Measurements from ENCODE around the gene TMEM220.

Gene TMEM220

DNA sequence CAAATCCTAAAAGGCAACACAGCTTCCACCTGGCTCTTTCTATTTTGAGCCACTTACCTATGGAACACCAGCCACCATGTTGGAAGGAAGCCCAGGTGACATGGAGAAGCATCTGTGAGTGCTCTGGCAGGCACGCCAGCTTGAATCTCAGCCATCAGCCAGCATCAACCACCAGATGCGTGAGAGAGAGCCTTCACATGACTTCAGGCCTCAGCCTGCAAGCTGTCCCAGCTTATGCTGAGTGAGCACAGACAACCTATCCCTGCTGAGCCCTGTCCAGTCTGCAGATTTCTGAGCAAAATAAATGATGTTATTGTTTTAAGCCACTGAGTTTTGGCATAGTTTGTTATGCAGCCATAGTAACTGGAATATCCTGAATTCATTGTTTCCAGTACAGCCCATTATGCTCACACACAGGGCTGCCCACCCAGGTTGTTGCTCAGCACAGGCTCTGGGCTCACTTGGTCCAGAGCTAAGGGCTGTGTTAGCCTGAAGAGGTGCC, 39.0 kb upstream of the TMEM220 start:
- ChIA-PET CTCF (interaction anchor here (1.1 kb wide), 1 partner anchor 21 kb away, joined by 3 read pairs; no protein-coding TSS in a partner anchor), POLR2A (no interaction called here)
- TF ChIP-seq, protein P1, sequence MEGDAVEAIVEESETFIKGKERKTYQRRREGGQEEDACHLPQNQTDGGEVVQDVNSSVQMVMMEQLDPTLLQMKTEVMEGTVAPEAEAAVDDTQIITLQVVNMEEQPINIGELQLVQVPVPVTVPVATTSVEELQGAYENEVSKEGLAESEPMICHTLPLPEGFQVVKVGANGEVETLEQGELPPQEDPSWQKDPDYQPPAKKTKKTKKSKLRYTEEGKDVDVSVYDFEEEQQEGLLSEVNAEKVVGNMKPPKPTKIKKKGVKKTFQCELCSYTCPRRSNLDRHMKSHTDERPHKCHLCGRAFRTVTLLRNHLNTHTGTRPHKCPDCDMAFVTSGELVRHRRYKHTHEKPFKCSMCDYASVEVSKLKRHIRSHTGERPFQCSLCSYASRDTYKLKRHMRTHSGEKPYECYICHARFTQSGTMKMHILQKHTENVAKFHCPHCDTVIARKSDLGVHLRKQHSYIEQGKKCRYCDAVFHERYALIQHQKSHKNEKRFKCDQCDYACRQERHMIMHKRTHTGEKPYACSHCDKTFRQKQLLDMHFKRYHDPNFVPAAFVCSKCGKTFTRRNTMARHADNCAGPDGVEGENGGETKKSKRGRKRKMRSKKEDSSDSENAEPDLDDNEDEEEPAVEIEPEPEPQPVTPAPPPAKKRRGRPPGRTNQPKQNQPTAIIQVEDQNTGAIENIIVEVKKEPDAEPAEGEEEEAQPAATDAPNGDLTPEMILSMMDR (IDR thresholded peaks at IDR 0.05; ENCODE audit: control extremely low read depth, extremely low read depth, low read depth, missing control alignments), result no peak
- DNase-seq (ENCODE audit: extremely low spot score), result no peak

DNA sequence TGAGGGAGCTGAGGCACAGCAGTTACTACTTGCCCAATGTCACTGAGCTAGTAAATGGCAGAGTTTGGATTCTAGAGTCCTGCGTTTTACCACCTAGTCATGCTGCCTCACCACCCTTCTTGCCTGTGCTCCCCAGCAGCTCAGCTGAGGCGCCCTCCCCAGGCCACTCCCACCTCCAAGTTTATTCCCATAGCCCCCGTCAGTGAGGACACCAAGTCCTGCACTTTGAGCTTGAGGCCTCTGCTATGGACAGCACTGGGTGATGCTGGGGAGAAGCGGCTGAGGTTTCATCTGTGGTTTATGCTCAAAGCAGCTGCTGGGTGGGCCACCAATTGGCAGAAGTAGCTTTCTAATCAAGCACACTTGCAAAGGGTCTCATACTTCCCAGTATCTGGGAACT, 37.4 kb upstream of the TMEM220 start:
- ChIA-PET POLR2A (no interaction called here), CTCF (interaction anchor here (0.8 kb wide), 1 partner anchor 10 kb away, joined by 3 read pairs; no protein-coding TSS in a partner anchor)
- DNase-seq (ENCODE audit: extremely low spot score), result no peak
- TF ChIP-seq, protein P1 (IDR thresholded peaks at IDR 0.05; ENCODE audit: control extremely low read depth, extremely low read depth, low read depth, missing control alignments), result no peak

DNA sequence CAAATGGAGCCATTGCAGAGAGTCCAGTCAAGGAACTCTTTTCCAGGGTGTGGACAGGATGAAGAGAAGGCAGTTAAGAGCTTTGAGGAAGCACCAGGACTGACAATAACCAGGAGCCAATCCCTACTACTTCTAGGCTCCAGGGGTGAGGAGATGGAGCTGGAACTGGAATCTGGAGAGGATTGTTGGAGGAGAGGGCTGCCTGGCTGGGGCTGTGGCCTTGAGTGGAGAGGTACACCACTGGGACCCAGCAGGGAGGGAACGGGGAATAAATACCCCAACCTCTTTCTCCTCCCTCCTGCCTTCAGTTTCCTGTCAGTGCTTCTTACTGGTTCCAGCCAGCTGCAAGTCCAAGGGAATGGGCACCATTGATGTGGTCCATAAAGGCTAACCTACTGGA, 32.2 kb upstream of the TMEM220 start:
- no peak for DNase-seq (ENCODE audit: extremely low spot score)
- TF ChIP-seq, protein P1 (IDR thresholded peaks at IDR 0.05; ENCODE audit: control extremely low read depth, extremely low read depth, low read depth, missing control alignments), result no peak
- POLR2A ChIA-PET, result no interaction called here
- CTCF ChIA-PET, result interaction anchor here (1.2 to 1.5 kb wide), 4 partner anchors 11 to 130 kb away, joined by 3 to 4 read pairs (median 4); no protein-coding TSS in a partner anchor

DNA sequence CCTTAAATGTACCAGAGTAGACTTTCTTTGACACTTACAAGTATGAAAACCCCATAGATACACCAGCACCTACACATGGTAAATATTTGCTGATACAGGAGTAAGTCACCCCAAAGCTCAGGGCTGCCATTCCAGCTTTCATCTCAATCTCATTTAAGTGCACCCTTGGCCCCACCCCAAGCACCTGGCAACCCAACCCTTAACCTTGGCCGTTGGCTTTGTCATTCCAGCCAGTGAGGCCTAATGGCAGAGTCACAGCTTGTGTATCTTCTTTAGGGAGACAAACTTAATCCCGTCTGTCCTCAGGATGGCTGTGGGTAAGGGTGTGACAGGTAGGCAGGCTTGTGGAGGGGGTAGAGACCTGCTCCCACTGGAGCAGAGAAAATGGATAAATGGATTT, 31.5 kb upstream of the TMEM220 start:
- DNase-seq (ENCODE audit: extremely low spot score), result no peak
- CTCF ChIA-PET, result interaction anchor here (0.8 to 1.5 kb wide), 3 partner anchors 11 to 83 kb away, joined by 3 to 4 read pairs (median 3); no protein-coding TSS in a partner anchor
- POLR2A ChIA-PET, result no interaction called here
- TF ChIP-seq, protein P1 (IDR thresholded peaks at IDR 0.05; ENCODE audit: control extremely low read depth, extremely low read depth, low read depth, missing control alignments), result no peak

DNA sequence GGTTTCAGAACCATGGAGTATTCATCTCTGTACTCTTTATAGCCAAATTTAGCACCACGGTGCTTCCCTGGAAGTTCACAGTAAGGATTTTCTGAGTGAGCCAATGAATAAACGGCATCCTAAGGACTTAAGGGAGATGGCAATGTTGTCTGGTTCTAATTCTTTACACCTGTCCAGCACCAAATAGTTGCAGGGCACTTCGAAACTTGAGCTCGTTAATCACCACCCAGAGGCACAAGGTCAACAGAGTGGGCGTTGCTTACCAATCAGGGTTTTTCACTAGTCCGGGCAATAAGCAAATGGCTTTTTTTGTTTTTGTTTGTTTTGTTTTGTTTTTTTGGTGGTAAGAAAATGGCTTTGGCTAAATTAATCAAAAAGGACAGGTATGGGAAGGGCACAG, 28.2 kb upstream of the TMEM220 start:
- ChIA-PET CTCF (interaction anchor here (1.1 to 2.1 kb wide), 2 partner anchors 11 to 111 kb away, joined by 4 to 8 read pairs; no protein-coding TSS in a partner anchor), POLR2A (no interaction called here)
- DNase-seq (ENCODE audit: extremely low spot score), result no peak
- TF ChIP-seq, protein P1 (IDR thresholded peaks at IDR 0.05; ENCODE audit: control extremely low read depth, extremely low read depth, low read depth, missing control alignments), result no peak

DNA sequence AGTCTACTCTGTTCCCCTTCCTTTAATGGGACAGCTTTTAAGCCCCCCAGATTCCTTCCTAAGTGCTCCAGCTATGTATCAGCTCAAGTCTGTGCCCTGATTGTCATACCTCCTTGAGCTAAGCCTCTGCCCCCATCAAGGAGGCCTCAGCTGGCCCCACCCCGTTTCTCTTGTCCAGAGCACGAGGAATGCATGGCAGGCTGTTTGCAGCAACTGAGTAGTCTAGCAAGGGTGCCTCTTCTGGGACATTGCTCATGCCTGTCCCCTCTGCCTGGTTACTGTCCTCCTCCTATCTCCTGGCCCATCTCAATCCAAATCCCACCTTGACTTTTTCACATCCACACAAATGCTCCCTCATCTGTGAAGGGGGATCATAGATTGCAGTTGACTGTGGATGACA, 27.8 kb upstream of the TMEM220 start:
- no peak for DNase-seq (ENCODE audit: extremely low spot score)
- ChIA-PET CTCF (interaction anchor here (0.7 to 2.1 kb wide), 2 partner anchors 9 to 10 kb away, joined by 3 to 8 read pairs; no protein-coding TSS in a partner anchor), POLR2A (no interaction called here)
- TF ChIP-seq, protein P1 (IDR thresholded peaks at IDR 0.05; ENCODE audit: control extremely low read depth, extremely low read depth, low read depth, missing control alignments), result no peak

Data from GM10248 (cell line).